GM12892 (cell line): ENCODE data around the gene FSIP1.

Experiments used
- DNase-seq: peaks from one replicate; pipeline ENCODE4 v3.0.0; 2011; ENCODE audit not compliant: insufficient read length
- FAIRE-seq: peaks from 2 replicates; lab custom pipeline; 2011; peaks lifted over from hg19 to GRCh38; lab: Jason Lieb, UNC
- POLR2A ChIP-seq: IDR thresholded peaks from 2 replicates; pipeline ENCODE4 v1.6.1; 2011; ENCODE audit warnings: low read depth, low read length, control low read depth
- POLR2AphosphoS5 ChIP-seq: IDR thresholded peaks from 2 replicates; pipeline ENCODE4 v1.6.1; 2011; ENCODE audit warnings: low read depth, low read length, control low read depth
- TAF1 ChIP-seq: IDR thresholded peaks from 2 replicates; pipeline ENCODE4 v1.6.1; 2011; ENCODE audit warnings: low read depth, mild to moderate bottlenecking, control low read depth, low read length, borderline replicate concordance

The FSIP1 gene

DNA sequence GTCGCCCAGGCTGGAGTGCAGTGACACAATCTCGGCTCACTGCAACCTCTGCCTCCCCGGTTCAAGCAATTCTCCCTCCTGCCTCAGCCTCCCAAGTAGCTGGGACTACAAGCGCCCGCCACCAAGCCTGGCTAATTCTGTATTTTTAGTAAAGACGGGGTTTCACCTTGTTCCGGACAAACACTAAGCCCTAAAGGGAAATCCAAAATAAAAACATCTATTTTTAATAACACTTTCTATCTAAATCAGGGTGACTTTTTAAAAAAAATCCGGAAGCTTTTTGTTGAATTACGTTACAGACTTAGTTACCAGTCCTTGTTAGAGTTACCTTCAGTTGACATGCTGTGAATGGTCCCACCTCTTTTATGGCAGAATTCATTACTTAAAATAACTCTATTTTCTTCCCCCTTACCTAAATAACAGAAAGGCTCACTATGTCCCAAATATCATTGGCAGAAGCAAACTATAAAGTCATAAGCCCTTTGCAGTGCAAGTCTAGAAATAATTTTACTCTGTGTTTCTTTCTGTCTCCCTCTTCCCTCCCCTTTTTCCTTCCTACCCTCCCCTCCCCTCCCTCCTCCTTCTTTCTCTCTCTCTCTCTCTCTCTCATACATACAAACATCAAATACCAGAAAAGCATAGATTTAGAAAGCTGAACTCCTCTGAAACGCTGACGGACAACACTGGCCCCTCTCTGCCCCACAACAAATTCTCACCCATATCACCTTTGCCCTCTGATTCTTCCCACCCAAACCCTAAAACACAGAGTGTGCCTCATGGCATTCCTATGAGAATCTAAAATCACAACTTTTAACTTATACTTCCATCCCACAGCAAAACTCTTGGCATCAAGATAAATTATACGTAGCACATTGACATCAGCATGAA lies 183.4 kb downstream of the FSIP1 start:
- no peak for FAIRE-seq
- TF ChIP-seq POLR2A (no peak), TAF1 (no peak), POLR2AphosphoS5 (no peak)
- no peak for DNase-seq

DNA sequence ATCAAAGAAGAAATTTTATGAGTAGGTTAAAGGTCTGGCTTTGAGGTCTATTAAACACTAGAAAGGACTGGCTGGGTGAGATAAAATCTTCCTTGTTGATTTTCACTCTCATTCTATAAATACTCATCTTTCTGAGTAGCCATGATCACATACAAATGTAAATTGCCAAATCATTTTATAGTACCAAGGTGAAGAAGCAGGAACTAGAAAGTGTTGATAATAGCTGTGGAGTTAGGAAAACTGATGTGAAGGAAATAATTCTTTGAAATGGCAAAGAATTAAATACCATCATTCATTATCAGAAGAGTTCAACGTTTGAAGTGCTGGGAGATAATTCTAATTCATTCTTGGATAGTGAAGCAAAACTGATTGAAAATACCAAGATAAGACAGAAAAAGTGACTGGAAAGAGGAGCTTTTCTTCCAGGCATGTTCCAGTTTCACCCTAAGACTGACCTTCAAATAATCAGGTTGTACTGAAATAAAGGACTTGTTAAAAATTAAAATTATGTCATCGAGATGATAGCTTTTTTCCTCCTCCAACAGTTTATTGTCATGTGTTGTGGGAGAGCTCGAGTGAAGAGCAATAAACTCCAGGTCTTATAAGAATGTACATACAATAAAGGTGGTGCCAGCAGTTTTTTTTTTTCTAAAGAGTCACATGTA lies 184.3 kb downstream of the FSIP1 start:
- FAIRE-seq (no peak), DNase-seq (no peak)
- no peak for TF ChIP-seq TAF1

DNA sequence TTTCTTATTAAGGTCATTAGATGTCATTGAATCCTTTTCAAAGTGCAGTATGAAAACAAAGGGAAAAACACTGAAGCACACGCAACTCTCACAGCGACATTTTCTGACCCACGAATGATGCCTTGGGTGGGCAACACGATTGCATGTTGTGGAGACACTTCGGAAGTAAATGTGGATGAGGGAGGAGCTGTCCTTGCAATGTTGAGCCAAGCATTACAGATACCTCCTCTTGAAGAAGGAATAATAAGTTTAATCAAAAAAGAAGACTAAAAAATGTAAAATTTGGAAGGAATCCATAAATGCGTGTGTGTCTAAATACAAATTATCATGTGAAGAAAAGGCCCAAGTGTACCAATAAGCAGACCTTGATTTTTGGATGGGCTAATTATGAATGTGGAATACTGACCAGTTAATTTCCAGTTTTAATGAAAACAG lies 184.9 kb downstream of the FSIP1 start:
- TF ChIP-seq POLR2AphosphoS5 (no peak), POLR2A (no peak), TAF1 (no peak)
- FAIRE-seq = no peak

DNA sequence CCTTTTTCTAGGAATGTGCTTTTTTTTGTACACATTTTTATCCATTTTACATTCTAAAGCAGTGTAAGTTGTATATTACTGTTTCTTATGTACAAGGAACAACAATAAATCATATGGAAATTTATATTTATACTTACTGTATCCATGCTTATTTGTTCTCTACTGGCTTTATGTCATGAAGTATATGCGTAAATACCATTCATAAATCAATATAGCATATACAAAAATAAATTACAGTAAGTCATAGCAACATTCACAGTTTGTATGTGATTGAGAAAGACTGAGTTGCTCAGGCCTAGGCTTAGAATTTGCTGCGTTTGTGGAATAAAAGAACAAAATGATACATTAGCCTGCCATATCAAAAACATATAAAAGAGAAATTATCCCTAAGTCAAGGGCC lies 185.3 kb downstream of the FSIP1 start:
- FAIRE-seq (no peak), DNase-seq (no peak)
- TF ChIP-seq POLR2AphosphoS5 (no peak), POLR2A (no peak), TAF1 (no peak)

More for the DNA sequence above, 184.9 kb downstream of the FSIP1 start:
- DNase-seq = no peak

DNA sequence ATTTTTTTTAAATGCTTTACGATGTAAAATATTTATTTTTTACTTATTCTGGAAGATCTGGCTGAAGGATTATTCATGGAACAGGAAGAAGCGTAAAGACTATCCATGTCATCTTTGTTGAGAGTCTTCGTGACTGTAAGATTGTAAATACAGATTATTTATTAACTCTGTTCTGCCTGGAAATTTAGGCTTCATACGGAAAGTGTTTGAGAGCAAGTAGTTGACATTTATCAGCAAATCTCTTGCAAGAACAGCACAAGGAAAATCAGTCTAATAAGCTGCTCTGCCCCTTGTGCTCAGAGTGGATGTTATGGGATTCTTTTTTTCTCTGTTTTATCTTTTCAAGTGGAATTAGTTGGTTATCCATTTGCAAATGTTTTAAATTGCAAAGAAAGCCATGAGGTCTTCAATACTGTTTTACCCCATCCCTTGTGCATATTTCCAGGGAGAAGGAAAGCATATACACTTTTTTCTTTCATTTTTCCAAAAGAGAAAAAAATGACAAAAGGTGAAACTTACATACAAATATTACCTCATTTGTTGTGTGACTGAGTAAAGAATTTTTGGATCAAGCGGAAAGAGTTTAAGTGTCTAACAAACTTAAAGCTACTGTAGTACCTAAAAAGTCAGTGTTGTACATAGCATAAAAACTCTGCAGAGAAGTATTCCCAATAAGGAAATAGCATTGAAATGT lies 186.1 kb downstream of the FSIP1 start:
- FAIRE-seq = no peak
- TF ChIP-seq TAF1 (no peak), POLR2AphosphoS5 (no peak), POLR2A (no peak)
- DNase-seq = no peak

DNA sequence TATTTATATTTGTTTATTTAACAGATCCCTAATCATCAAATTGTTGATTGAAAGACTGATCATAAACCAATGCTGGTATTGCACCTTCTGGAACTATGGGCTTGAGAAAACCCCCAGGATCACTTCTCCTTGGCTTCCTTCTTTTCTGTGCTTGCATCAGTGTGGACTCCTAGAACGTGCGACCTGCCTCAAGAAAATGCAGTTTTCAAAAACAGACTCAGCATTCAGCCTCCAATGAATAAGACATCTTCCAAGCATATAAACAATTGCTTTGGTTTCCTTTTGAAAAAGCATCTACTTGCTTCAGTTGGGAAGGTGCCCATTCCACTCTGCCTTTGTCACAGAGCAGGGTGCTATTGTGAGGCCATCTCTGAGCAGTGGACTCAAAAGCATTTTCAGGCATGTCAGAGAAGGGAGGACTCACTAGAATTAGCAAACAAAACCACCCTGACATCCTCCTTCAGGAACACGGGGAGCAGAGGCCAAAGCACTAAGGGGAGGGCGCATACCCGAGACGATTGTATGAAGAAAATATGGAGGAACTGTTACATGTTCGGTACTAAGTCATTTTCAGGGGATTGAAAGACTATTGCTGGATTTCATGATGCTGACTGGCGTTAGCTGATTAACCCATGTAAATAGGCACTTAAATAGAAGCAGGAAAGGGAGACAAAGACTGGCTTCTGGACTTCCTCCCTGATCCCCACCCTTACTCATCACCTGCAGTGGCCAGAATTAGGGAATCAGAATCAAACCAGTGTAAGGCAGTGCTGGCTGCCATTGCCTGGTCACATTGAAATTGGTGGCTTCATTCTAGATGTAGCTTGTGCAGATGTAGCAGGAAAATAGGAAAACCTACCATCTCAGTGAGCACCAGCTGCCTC lies 187.1 kb downstream of the FSIP1 start:
- FAIRE-seq (no peak), DNase-seq (no peak)
- no peak for TF ChIP-seq POLR2AphosphoS5
- TF ChIP-seq TAF1 = no peak
- TF ChIP-seq POLR2A = no peak

DNA sequence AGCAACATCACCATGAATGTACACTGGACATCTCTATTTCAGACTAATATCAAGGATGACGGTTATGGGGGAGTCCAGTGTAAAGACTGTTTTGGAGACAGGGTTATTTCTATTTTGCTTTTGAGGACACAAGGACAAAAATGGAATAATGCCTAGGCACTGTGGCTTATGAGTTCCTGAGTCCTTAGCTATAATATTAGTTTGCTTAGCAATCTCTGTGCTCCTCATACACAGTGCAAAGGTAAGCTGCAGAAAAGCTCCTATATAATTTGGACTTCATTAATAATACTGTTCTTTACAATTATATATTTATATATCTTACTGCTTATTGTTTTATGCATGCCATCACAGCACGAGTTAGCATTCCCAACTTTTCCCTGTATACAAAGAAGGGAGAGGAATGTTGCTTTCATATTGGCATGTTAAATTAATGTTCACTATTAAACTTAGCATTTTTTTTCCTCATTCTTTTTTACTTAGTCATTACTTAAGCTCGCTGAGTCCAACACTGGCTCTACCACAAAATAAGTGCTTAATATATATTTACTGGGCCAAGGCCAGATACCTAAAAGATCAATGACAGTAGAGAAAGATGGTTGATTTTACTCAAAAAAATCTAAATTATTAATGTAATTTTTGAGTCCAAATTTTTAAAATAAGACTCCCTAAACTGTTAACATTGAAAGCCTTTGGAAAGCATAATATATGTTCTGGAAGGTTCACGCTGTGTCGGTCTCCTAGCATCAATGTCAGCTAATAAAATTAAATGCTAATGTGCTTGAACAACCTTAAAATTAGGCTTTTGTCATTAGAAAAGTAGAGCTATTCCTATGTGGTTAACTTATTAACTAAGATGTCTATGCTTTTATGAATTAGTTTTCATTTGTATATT lies 187.9 kb downstream of the FSIP1 start:
- FAIRE-seq (no peak), DNase-seq (no peak)
- TF ChIP-seq TAF1 (no peak), POLR2AphosphoS5 (no peak), POLR2A (no peak)

DNA sequence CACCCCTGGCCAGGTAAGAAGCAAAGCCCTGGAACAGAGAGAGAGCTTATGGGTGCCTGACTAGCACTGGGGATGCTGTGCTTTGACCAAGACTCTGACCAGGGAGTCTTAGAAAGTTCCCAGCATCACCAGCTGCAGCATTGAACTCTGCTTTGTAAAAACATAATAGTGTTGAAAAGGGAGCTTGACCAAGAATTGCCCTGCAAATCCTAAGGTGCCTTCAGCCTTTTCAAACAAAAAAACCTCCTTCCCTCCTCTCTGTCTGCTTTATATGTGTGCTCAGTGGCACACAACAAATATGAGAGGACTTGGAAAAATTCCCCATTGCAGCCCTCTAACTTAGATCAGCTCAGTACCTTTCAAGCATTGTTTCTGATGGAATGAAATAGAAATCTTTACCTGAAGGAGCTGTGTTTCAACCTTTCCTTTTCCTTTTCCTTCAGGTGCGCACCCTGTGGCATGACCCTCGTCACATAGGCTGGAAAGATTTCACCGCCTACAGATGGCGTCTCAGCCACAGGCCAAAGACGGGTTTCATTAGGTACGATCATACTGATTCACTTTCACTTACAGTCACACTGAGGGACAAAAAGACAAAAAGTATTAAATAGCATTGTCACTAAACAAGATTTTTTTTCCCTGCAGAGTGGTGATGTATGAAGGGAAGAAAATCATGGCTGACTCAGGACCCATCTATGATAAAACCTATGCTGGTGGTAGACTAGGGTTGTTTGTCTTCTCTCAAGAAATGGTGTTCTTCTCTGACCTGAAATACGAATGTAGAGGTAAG lies 188.8 kb downstream of the FSIP1 start:
- FAIRE-seq (no peak), DNase-seq (no peak)
- TF ChIP-seq POLR2A (no peak), TAF1 (no peak), POLR2AphosphoS5 (no peak)

DNA sequence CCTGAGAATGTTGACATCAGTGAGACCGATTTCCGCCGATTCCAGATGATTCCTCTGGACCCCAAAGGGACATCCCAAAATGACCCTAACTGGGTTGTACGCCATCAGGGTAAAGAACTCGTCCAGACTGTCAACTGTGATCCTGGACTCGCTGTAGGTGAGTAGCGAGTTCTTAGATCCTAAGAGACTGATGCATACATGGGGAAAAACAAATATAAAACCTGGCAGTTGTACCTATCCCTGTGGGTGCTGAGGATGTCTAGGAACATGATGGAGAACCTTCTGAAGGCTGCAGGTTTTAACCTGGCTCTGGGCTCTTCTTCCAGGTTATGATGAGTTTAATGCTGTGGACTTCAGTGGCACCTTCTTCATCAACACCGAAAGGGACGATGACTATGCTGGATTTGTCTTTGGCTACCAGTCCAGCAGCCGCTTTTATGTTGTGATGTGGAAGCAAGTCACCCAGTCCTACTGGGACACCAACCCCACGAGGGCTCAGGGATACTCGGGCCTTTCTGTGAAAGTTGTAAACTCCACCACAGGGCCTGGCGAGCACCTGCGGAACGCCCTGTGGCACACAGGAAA lies 189.5 kb downstream of the FSIP1 start:
- FAIRE-seq (no peak), DNase-seq (no peak)
- TF ChIP-seq POLR2AphosphoS5 (no peak), TAF1 (no peak), POLR2A (no peak)
